GM19438 (cell line): ENCODE results near the gene RPL38.

Experiments
- ATAC-seq: cut with Tn5 transposase; IDR thresholded peaks from one replicate; pipeline ENCODE4 v1.9.1; 2021; ENCODE audit warnings: low read depth; ENCODE audit not compliant: unreplicated experiment

The RPL38 gene

GRCh38 chr17:74206332-74206818 lies 2.9 kb downstream of the RPL38 start:
- ATAC-seq = no peak

- ATAC-seq = no peak
These were observed 7.0 kb downstream of the RPL38 start for GRCh38 chr17:74210191-74211140.

GRCh38 chr17:74211141-74211911 lies 7.8 kb downstream of the RPL38 start:
- no peak for ATAC-seq

GRCh38 chr17:74211912-74212208 lies 8.4 kb downstream of the RPL38 start:
- no peak for ATAC-seq

- no peak for ATAC-seq
These were observed 8.9 kb downstream of the RPL38 start for GRCh38 chr17:74212209-74212912.

- ATAC-seq = peak; percentile 74
These were observed 9.7 kb downstream of the RPL38 start, which contains the start of gene TTYH2 for GRCh38 chr17:74212913-74213791. Gene TTYH2 (plus strand): TSS chr17:74213571. CDS start chr17:74213588, 17 bp downstream.

GRCh38 chr17:74213861-74214391 lies 10.4 kb downstream of the RPL38 start:
- ATAC-seq = no peak

GRCh38 chr17:74214484-74215341 lies 11.2 kb downstream of the RPL38 start:
- no peak for ATAC-seq

- no peak for ATAC-seq
These were observed 11.9 kb downstream of the RPL38 start for GRCh38 chr17:74215342-74215727.

GRCh38 chr17:74216505-74216904 lies 13.0 kb downstream of the RPL38 start:
- no peak for ATAC-seq

GRCh38 chr17:74217037-74217730 lies 13.7 kb downstream of the RPL38 start:
- no peak for ATAC-seq

GRCh38 chr17:74217888-74218287 lies 14.4 kb downstream of the RPL38 start:
- no peak for ATAC-seq

- no peak for ATAC-seq
These were observed 15.0 kb downstream of the RPL38 start for GRCh38 chr17:74218436-74218835.

- no peak for ATAC-seq
These were observed 16.2 kb downstream of the RPL38 start for GRCh38 chr17:74219576-74220133.

- ATAC-seq = no peak
These were observed 16.7 kb downstream of the RPL38 start for GRCh38 chr17:74220219-74220618.

- ATAC-seq = no peak
These were observed 17.7 kb downstream of the RPL38 start for GRCh38 chr17:74220946-74221818.

- no peak for ATAC-seq
These were observed 18.9 kb downstream of the RPL38 start for GRCh38 chr17:74222399-74222798.
